ENCODE data around the gene CCDC91.
"Not testable (repeated sequence)": the region's sequence is repeated elsewhere in the genome, so short reads cannot be mapped to it uniquely, and the experiment has no call there.

CCDC91 gene

DNA sequence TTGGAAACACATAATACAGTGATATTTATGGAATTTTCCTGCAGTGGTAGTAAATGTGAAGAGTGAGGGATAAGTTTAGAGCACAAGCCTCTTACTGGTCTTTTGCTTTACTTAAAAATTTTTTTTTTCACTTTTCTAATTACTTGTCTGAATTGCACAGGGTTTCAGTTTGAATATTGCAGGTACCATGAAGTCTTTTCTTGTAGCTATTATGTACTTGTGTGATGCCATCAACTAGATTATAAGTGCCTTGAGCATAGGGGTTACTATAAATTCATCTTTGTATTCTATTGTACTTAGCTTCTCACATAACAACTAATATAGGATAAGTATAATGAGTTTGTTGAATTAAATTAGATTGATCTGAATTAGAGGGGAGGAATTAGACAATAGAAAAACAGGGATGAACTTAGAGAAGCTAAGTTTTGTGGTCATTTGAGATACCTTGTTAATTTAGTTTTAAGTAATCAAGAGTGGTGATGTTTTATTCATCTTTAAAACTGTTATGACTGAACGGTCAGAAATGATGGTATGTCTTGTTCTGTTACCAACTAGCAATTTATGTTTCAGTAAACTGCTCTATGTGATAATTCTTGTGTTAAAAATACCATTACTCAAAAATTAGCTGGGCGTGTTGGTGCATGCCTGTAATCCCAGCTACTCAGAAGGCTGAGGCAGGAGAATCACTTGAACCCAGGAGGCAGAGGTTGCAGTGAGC is 42.1 kb downstream of the CCDC91 start:
- no peak for DNase-seq (ENCODE audit: low read depth in 2 of 2)

GRCh38 chr12:28234444-28234843 is 44.2 kb downstream of the CCDC91 start:
- no peak for DNase-seq (ENCODE audit: low read depth in 2 of 2)

- no peak for DNase-seq (ENCODE audit: low read depth in 2 of 2)
Observed at GRCh38 chr12:28235015-28235414, 44.8 kb downstream of the CCDC91 start.

GRCh38 chr12:28235985-28236384 is 45.7 kb downstream of the CCDC91 start:
- no peak for DNase-seq (ENCODE audit: low read depth in 2 of 2)

- no peak for DNase-seq (ENCODE audit: low read depth in 2 of 2)
Observed at GRCh38 chr12:28237423-28237822, 47.2 kb downstream of the CCDC91 start.

DNA sequence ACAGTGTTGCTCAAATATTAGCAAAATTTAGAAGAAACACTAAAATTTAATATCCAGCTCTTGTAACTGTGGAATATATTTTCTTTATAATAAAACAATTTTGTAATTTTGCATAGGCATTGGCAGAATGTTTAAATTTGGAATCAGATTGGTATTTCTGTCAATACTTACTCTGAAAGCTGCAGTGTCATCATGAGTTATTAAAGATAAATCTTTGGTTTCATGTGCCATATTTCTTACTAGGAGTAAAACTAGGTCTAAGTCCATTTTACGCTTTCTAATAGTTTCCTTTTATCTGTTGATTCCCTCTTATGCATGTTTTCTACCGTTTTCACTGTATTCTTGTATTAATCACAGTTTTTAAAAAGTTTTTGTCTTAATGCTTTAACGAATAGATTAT is 49.7 kb downstream of the CCDC91 start:
- no peak for DNase-seq (ENCODE audit: low read depth in 2 of 2)

- no peak for DNase-seq (ENCODE audit: low read depth in 2 of 2)
Observed at GRCh38 chr12:28240853-28241252, 50.6 kb downstream of the CCDC91 start.

DNA sequence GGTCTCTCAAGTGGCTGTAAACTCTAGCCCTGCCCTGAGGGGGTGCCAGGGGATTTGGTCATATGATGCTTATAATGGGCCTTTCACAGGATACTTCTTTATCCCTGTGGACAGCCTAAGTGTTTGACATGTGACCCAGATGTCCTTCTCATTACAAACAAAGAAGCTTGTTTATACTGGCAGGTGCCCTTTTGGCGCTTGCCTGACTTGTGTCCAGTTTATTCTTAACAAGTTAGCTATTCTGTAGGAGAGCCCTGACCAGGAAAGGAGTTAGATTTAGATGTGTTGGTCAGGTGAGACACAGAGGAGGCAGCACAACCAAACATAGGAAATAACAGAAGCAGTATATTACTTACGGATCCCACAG is 51.9 kb downstream of the CCDC91 start:
- DNase-seq (ENCODE audit: low read depth in 2 of 2): no peak

DNA sequence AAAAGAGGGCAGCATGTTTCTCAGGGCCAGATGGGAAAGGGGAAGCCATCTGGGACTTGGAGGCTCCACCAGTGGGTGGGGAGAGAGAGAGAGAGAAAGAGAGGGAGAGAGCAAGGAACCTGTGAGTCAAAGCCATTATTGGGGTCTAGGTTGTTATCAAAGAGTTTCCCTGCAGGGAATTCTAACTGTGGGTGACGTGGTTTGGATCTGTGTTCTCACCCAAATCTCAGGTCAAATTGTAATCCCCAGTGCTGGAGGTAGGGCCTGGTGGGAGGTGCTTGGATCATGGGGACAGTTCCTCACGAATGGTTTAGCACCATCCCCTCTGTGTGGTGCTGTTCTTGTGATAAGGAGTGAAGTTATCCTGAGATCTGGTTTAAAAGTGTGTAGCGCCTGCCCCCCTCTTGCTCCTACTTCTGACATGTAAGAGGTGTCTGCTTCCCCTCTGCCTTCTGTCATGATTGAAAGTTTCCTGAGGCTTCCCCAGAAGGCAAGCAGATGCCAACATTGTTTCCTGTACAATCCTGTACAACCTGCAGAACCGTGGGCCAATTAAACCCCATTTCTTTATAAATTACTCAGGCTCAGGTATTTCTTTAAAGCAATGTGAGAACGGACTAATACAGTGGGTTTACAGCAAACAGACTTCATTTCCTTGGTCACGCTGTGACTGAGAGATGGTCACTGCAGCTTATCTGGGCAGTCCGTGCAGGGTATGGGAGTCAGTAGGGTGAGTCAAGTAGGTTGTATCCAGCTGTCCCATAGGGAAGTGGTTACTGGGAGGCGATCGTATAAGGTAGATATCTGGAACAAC is 52.4 kb downstream of the CCDC91 start:
- no peak for DNase-seq (ENCODE audit: low read depth in 2 of 2)

GRCh38 chr12:28243310-28243633 is 53.0 kb downstream of the CCDC91 start:
- DNase-seq (ENCODE audit: low read depth in 2 of 2): no peak

GRCh38 chr12:28247806-28248205 is 57.5 kb downstream of the CCDC91 start:
- DNase-seq (ENCODE audit: low read depth in 2 of 2): no peak

GRCh38 chr12:28248555-28249145 is 58.4 kb downstream of the CCDC91 start:
- DNase-seq (ENCODE audit: low read depth in 2 of 2): no peak

DNA sequence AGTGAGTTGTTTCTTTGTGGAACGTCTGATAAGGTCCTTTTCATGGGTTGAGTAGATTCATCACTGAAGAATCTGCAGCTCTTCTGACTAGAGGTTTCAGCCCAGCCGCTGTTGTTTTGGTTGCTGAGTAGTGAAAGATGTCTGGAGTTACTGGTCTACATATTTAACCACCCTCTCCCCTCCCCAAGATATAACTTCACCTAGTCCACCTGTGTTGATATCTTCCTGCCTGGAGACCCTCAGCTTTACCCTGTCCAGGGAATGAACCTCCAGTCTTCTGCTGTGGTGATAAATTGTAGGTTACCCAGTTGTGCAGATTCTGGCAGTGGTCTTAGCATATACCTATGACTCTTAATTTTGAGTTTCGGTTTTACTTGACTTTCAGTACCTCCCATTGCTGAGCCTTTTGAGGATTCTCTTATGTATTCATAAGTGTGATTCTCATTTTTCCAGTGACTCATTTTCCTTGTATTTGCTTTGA is 62.9 kb downstream of the CCDC91 start:
- DNase-seq (ENCODE audit: low read depth in 2 of 2): no peak

DNA sequence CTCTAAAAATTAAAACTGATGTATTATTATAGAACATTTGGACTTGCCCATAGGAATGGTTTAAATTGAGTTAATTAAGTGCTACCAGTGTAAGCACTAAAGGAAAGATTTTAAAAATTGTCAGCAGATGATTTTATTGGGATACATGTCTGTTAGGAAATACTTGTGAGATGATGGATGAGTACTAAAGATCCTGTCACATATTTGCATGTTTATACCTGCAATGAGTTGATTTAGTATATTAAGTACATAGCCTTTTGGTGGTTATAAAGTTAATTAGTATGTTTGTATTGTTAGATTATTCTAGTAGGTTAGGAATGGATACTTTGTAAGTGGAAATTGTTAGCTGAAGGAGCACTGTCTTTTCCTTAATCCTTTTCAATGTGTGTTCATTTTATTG is 67.2 kb downstream of the CCDC91 start:
- no peak for DNase-seq (ENCODE audit: low read depth in 2 of 2)

- DNase-seq (ENCODE audit: low read depth in 2 of 2): no peak
Observed at GRCh38 chr12:28258998-28259397, 68.7 kb downstream of the CCDC91 start.

GRCh38 chr12:28265435-28266042 is 75.3 kb downstream of the CCDC91 start:
- DNase-seq (ENCODE audit: low read depth in 2 of 2): no peak

DNA sequence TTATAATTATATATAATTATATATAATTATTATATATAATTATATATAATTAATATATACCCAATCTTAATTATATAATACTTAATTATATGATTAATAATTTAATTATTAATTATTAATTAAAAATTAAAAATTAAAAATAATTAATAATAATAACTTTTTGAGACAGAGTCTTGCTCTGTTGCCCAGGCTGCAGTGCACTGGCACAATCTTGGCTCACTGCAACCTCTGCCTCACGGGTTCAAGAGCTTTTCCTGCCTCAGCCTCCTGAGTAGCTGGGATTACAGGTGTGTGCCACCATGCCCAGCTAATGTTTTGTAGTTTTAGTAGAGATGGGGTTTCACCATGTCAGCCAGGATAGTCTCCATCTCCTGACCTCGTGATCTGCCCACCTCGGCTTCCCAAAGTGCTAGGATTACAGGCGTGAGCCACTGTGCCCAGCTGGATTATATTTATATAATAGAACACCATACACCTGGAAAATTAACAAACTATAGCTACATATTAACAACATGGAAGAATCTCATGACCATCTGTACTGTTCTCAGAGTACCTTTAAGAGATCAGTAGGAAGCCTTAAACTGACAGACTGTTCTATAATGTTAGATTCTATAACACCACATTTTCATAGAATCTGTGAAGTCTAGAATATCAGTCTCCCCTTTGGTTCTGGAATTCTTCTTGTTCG is 77.8 kb downstream of the CCDC91 start:
- DNase-seq (ENCODE audit: low read depth in 2 of 2): not testable (repeated sequence)

DNA sequence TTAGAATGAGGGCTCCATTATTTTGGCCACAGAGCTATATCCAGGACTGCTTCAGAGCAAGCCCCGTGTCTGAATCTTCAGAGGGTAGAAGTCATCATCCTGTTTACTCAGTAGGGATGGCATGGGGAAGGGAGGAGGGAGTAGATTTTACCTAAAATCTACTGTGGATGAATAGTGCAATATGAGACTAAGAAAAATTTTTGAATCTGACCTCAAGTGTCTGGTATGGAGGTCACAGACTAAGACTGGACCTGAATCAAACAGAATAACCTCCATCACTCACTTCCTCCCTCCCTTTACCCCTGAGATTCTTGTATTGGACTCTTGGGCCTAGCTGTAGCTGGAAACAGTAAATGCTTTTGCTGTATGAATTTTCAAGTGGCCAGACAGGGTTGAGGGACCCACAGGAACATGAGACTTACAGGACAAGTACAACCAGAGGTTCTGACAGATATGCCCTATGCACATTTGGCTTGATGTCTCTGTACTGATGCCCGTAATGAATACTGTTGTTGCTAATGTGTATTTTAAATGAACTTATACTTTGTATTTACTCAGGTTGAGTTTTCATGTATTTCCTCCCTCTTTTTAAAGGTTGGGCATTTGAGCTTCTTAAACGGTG is 78.5 kb downstream of the CCDC91 start:
- no peak for DNase-seq (ENCODE audit: low read depth in 2 of 2)

DNA sequence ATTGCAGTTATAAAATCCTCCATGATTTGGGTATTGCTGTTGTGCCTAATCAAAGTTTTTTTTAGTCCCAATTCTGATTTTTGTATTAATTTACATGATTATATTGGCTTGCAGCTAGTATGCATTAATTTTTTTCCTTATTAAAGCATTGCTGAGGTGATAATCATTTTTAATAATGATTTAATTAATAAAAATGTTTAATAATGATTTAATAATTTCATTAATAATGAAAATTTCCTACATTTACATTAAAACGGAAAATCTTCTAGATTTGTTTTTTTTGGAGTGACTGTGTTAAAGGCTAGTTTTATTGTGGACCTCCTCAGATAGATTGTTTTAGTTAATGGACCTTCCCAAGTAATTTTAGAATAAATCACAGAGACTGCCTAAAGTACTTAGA is 79.6 kb downstream of the CCDC91 start:
- DNase-seq (ENCODE audit: low read depth in 2 of 2): no peak

DNA sequence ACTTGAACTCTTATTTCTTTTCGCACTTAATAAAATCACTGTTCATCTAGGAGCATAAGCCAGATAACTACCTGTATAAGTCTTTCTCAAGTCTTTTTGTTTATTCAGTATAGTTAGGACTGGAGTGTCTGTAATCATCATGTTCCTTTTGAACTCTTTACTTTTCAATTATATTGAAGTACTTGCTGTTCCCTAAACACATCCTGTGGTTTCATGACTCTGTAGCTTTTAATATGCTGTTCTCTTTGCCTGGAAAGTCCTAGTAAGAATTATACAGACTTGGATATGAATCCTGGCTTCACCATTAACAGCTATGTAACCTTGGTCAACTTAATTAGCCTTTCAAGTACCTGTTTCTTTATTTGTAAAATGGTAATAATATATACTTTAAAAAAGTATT is 88.2 kb downstream of the CCDC91 start:
- no peak for DNase-seq (ENCODE audit: low read depth in 2 of 2)

DNA sequence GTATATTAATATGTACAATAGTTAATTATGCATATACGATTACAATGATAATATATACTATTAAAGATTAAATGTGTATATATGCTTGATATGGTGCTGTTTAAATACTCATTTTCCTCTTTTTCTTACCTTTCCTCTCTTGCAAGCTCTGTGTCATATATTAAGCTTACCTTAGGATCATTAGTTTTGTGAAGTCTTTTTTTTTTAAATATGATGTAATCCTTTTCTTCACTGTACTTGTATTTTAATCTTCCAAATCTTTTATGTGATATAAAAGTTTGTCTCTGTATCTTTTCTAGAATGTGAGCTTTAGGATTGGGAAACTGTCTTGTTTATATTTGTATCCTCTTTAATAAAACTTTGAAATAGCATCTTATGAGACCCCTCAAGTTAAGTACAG is 88.7 kb downstream of the CCDC91 start:
- no peak for DNase-seq (ENCODE audit: low read depth in 2 of 2)

GRCh38 chr12:28286352-28286751 is 96.1 kb downstream of the CCDC91 start:
- DNase-seq (ENCODE audit: low read depth in 2 of 2): no peak
